ENCODE data around the gene NTSR1. TPM values are rescaled to one million over a fixed set of nuclear protein-coding genes. Genes with fewer than 3 reads are reported as not detected.

NTSR1 gene
- total and polyA plus RNA-seq, 4 donors = 1.3 to 6.1 (median 3.9) TPM

- no peak overlapping the region for H3K27ac ChIP-seq (ENCODE audit: low read depth, low read length)
- peaks cover 66% of the 10 kb centered on the region for H3K36me3 ChIP-seq (ENCODE audit: control insufficient read depth, insufficient read depth, low read length)
- WGBS (ENCODE audit: insufficient coverage) = 78% methylated on average over 10 of the region's 11 CpGs
- no peaks in the 10 kb centered on the region for H3K27me3 ChIP-seq (ENCODE audit: control insufficient read depth, insufficient read depth, low read length)
- H3K4me1 ChIP-seq (ENCODE audit: control insufficient read depth, insufficient read depth, low read length) = peaks cover 49% of the 10 kb centered on the region
- peak overlapping the region; percentile 45 for H3K4me3 ChIP-seq (ENCODE audit: low read depth, low read length)
- no peak for DNase-seq (ENCODE audit: low read depth in 4 of 6, low spot score in 6 of 6)
- no peaks in the 10 kb centered on the region for H3K9me3 ChIP-seq (ENCODE audit: control insufficient read depth, insufficient read depth, low read length)
Measured at GRCh38 chr20:62806383-62807050, 97.9 kb downstream of the NTSR1 start.

- Histone ChIP-seq H3K4me1 (ENCODE audit: control insufficient read depth, insufficient read depth, low read length) (peaks cover 41% of the 10 kb centered on the region), H3K27me3 (ENCODE audit: control insufficient read depth, insufficient read depth, low read length) (no peaks in the 10 kb centered on the region), H3K27ac (ENCODE audit: low read depth, low read length) (no peak overlapping the region), H3K9me3 (ENCODE audit: control insufficient read depth, insufficient read depth, low read length) (no peaks in the 10 kb centered on the region), H3K36me3 (ENCODE audit: control insufficient read depth, insufficient read depth, low read length) (peaks cover 68% of the 10 kb centered on the region), H3K4me3 (ENCODE audit: low read depth, low read length) (no peak overlapping the region)
- no peak for DNase-seq (ENCODE audit: low read depth in 4 of 6, low spot score in 6 of 6)
- WGBS (ENCODE audit: insufficient coverage) = 84% methylated on average over 23 of the region's 23 CpGs
Measured at GRCh38 chr20:62807444-62808210, 99.0 kb downstream of the NTSR1 start.

GRCh38 chr20:62808211-62808865 lies 99.7 kb downstream of the NTSR1 start:
- peaks cover 75% of the 10 kb centered on the region for H3K36me3 ChIP-seq (ENCODE audit: control insufficient read depth, insufficient read depth, low read length)
- H3K27ac ChIP-seq (ENCODE audit: low read depth, low read length) = no peak overlapping the region

GRCh38 chr20:62809530-62810428 lies 101.1 kb downstream of the NTSR1 start:
- Histone ChIP-seq H3K36me3 (ENCODE audit: control insufficient read depth, insufficient read depth, low read length) (peaks cover 89% of the 10 kb centered on the region), H3K9me3 (ENCODE audit: control insufficient read depth, insufficient read depth, low read length) (no peaks in the 10 kb centered on the region), H3K4me1 (ENCODE audit: control insufficient read depth, insufficient read depth, low read length) (peaks cover 32% of the 10 kb centered on the region), H3K27me3 (ENCODE audit: control insufficient read depth, insufficient read depth, low read length) (peaks cover 4% of the 10 kb centered on the region), H3K27ac (ENCODE audit: low read depth, low read length) (no peak overlapping the region), H3K4me3 (ENCODE audit: low read depth, low read length) (no peak overlapping the region)
- DNase-seq (ENCODE audit: low read depth in 4 of 6, low spot score in 6 of 6) = no peak
- WGBS (ENCODE audit: insufficient coverage) = 94% methylated on average over 22 of the region's 24 CpGs

More at GRCh38 chr20:62808211-62808865, 99.7 kb downstream of the NTSR1 start:
- DNase-seq (ENCODE audit: low read depth in 4 of 6, low spot score in 6 of 6) = peak in 2 of 6 donors; percentile 83 to 88
- 18% methylated on average over 12 of the region's 21 CpGs for WGBS (ENCODE audit: insufficient coverage)
- H3K4me1 ChIP-seq (ENCODE audit: control insufficient read depth, insufficient read depth, low read length) = peaks cover 40% of the 10 kb centered on the region
- H3K4me3 ChIP-seq (ENCODE audit: low read depth, low read length) = no peak overlapping the region
- no peaks in the 10 kb centered on the region for H3K9me3 ChIP-seq (ENCODE audit: control insufficient read depth, insufficient read depth, low read length)
- no peaks in the 10 kb centered on the region for H3K27me3 ChIP-seq (ENCODE audit: control insufficient read depth, insufficient read depth, low read length)

- no peak overlapping the region for H3K27ac ChIP-seq (ENCODE audit: low read depth, low read length)
- H3K4me1 ChIP-seq (ENCODE audit: control insufficient read depth, insufficient read depth, low read length) = peaks cover 38% of the 10 kb centered on the region
- peaks cover 19% of the 10 kb centered on the region for H3K27me3 ChIP-seq (ENCODE audit: control insufficient read depth, insufficient read depth, low read length)
- no peaks in the 10 kb centered on the region for H3K9me3 ChIP-seq (ENCODE audit: control insufficient read depth, insufficient read depth, low read length)
- WGBS (ENCODE audit: insufficient coverage) = 94% methylated on average over 21 of the region's 21 CpGs
- peaks cover 86% of the 10 kb centered on the region for H3K36me3 ChIP-seq (ENCODE audit: control insufficient read depth, insufficient read depth, low read length)
- no peak overlapping the region for H3K4me3 ChIP-seq (ENCODE audit: low read depth, low read length)
- DNase-seq (ENCODE audit: low read depth in 4 of 6, low spot score in 6 of 6) = no peak
Measured at GRCh38 chr20:62811320-62811719, 102.7 kb downstream of the NTSR1 start.

GRCh38 chr20:62811720-62812119 lies 103.1 kb downstream of the NTSR1 start:
- no peaks in the 10 kb centered on the region for H3K9me3 ChIP-seq (ENCODE audit: control insufficient read depth, insufficient read depth, low read length)
- peaks cover 22% of the 10 kb centered on the region for H3K27me3 ChIP-seq (ENCODE audit: control insufficient read depth, insufficient read depth, low read length)
- no peak overlapping the region for H3K4me3 ChIP-seq (ENCODE audit: low read depth, low read length)
- H3K27ac ChIP-seq (ENCODE audit: low read depth, low read length) = no peak overlapping the region
- no peak for DNase-seq (ENCODE audit: low read depth in 4 of 6, low spot score in 6 of 6)
- WGBS (ENCODE audit: insufficient coverage) = 90% methylated on average over 7 of the region's 10 CpGs
- H3K36me3 ChIP-seq (ENCODE audit: control insufficient read depth, insufficient read depth, low read length) = peaks cover 82% of the 10 kb centered on the region
- H3K4me1 ChIP-seq (ENCODE audit: control insufficient read depth, insufficient read depth, low read length) = peaks cover 38% of the 10 kb centered on the region

Other genes with a start within 250 kb of the NTSR1 start
- under 1 TPM in 1 of 2 donors, not detected in 1; 0.50 TPM for gene GATA5, start 232.8 kb upstream of the NTSR1 start, total RNA-seq
- gene GATA5, start 232.8 kb upstream of the NTSR1 start, polyA plus RNA-seq (ENCODE audit: insufficient read length in 2 of 2) = under 1 TPM in 1 of 2 donors, not detected in 1; 0.13 TPM
- gene SLCO4A1, start 66.3 kb upstream of the NTSR1 start, total RNA-seq = 1 to 10 TPM; 2.3 to 2.8 TPM
- gene SLCO4A1, start 66.3 kb upstream of the NTSR1 start, polyA plus RNA-seq (ENCODE audit: insufficient read length in 2 of 2) = 10 to 100 TPM in 1 of 2 donors, 1 to 10 TPM in 1; 8.7 to 12.1 TPM
- 10 to 100 TPM in 1 of 2 donors, 1 to 10 TPM in 1; 7.5 to 15.8 TPM for gene MRGBP, start 87.6 kb downstream of the NTSR1 start, total RNA-seq
- 10 to 100 TPM; 12.0 to 13.9 TPM for gene MRGBP, start 87.6 kb downstream of the NTSR1 start, polyA plus RNA-seq (ENCODE audit: insufficient read length in 2 of 2)
- 10 to 100 TPM; 14.6 to 43.3 TPM for gene OGFR, start 96.0 kb downstream of the NTSR1 start, total RNA-seq
- 10 to 100 TPM; 41.3 to 46.6 TPM for gene OGFR, start 96.0 kb downstream of the NTSR1 start, polyA plus RNA-seq (ENCODE audit: insufficient read length in 2 of 2)
- gene COL9A3, start 108.2 kb downstream of the NTSR1 start, total RNA-seq = 100 to 1,000 TPM in 1 of 2 donors, 10 to 100 TPM in 1; 33.5 to 151 TPM
- 10 to 100 TPM; 38.6 to 76.1 TPM for gene COL9A3, start 108.2 kb downstream of the NTSR1 start, polyA plus RNA-seq (ENCODE audit: insufficient read length in 2 of 2)
- gene TCFL5, start 153.0 kb downstream of the NTSR1 start, total RNA-seq = 10 to 100 TPM; 12.3 to 16.3 TPM
- 10 to 100 TPM; 13.5 to 15.1 TPM for gene TCFL5, start 153.0 kb downstream of the NTSR1 start, polyA plus RNA-seq (ENCODE audit: insufficient read length in 2 of 2)
- gene DIDO1, start 217.7 kb downstream of the NTSR1 start, total RNA-seq = 10 to 100 TPM; 35.4 to 54.7 TPM
- 10 to 100 TPM; 45.2 to 46.3 TPM for gene DIDO1, start 217.7 kb downstream of the NTSR1 start, polyA plus RNA-seq (ENCODE audit: insufficient read length in 2 of 2)
- gene GID8, start 229.3 kb downstream of the NTSR1 start, total RNA-seq = 10 to 100 TPM; 32.7 to 34.5 TPM
- gene GID8, start 229.3 kb downstream of the NTSR1 start, polyA plus RNA-seq (ENCODE audit: insufficient read length in 2 of 2) = 10 to 100 TPM; 43.7 to 46.0 TPM
- gene SLC17A9, start 243.9 kb downstream of the NTSR1 start, total RNA-seq = 1 to 10 TPM in 1 of 2 donors, under 1 TPM in 1; 0.69 to 1.7 TPM
- 1 to 10 TPM in 1 of 2 donors, under 1 TPM in 1; 0.86 to 2.4 TPM for gene SLC17A9, start 243.9 kb downstream of the NTSR1 start, polyA plus RNA-seq (ENCODE audit: insufficient read length in 2 of 2)

Measured in spinal cord (tissue), 10 donors.